Dermis blood vessel endothelial cell (primary cell): ENCODE results near the gene ROBO2. TPM values are rescaled to one million over a fixed set of nuclear protein-coding genes. Genes with fewer than 3 reads are reported as not detected.

ENCODE experiments used
- DNase-seq: peaks from one replicate; pipeline ENCODE4 v3.0.0; 2010
- total RNA-seq: library from RNA; depleted of rRNA; stranded (reverse); fragments of >200 nt; gene quantifications from 2 replicates; pipeline ENCODE4 v1.2.3, GENCODE V29; 2014

The ROBO2 gene
- total RNA-seq, 1 donor from 2014 or later = not detected

GRCh38 chr3:77191640-77192039 lies 151.7 kb downstream of the ROBO2 start:
- no peak for DNase-seq

- no peak for DNase-seq
These were observed 156.1 kb downstream of the ROBO2 start for GRCh38 chr3:77195766-77196545.

GRCh38 chr3:77197408-77197807 lies 157.5 kb downstream of the ROBO2 start:
- no peak for DNase-seq

- no peak for DNase-seq
These were observed 164.0 kb downstream of the ROBO2 start for GRCh38 chr3:77203851-77204250.

- DNase-seq = no peak
These were observed 164.9 kb downstream of the ROBO2 start for GRCh38 chr3:77204788-77205187.

GRCh38 chr3:77207753-77208152 lies 167.9 kb downstream of the ROBO2 start:
- DNase-seq = no peak

GRCh38 chr3:77222701-77223100 lies 182.8 kb downstream of the ROBO2 start:
- DNase-seq = no peak

GRCh38 chr3:77227567-77227966 lies 187.7 kb downstream of the ROBO2 start:
- no peak for DNase-seq

- no peak for DNase-seq
These were observed 192.7 kb downstream of the ROBO2 start for GRCh38 chr3:77232557-77232956.

- no peak for DNase-seq
These were observed 194.1 kb downstream of the ROBO2 start for GRCh38 chr3:77234004-77234403.

- no peak for DNase-seq
These were observed 196.2 kb downstream of the ROBO2 start for GRCh38 chr3:77236118-77236517.

- no peak for DNase-seq
These were observed 200.3 kb downstream of the ROBO2 start for GRCh38 chr3:77240072-77240650.

GRCh38 chr3:77242371-77242770 lies 202.5 kb downstream of the ROBO2 start:
- no peak for DNase-seq

- no peak for DNase-seq
These were observed 205.1 kb downstream of the ROBO2 start for GRCh38 chr3:77244981-77245380.

- no peak for DNase-seq
These were observed 207.2 kb downstream of the ROBO2 start for GRCh38 chr3:77247061-77247460.

- DNase-seq = no peak
These were observed 207.9 kb downstream of the ROBO2 start for GRCh38 chr3:77247817-77248216.

GRCh38 chr3:77248420-77248819 lies 208.5 kb downstream of the ROBO2 start:
- DNase-seq = no peak

GRCh38 chr3:77251136-77251535 lies 211.2 kb downstream of the ROBO2 start:
- DNase-seq = no peak

GRCh38 chr3:77254967-77255831 lies 215.3 kb downstream of the ROBO2 start:
- peak; percentile 56 for DNase-seq

GRCh38 chr3:77256584-77257503 lies 216.9 kb downstream of the ROBO2 start:
- no peak for DNase-seq

- DNase-seq = no peak
These were observed 219.8 kb downstream of the ROBO2 start for GRCh38 chr3:77259694-77260093.

GRCh38 chr3:77262361-77262760 lies 222.5 kb downstream of the ROBO2 start:
- DNase-seq = no peak
